Stimulated activated CD4-positive, alpha-beta T cell treated with anti-CD3 and anti-CD28 coated beads, Interleukin-4, amount 100 ng/mL, for 4 hours (primary cell): Measurements from ENCODE around the gene MED1.
"Not testable (repeated sequence)": the region's sequence is repeated elsewhere in the genome, so short reads cannot be mapped to it uniquely, and the experiment has no call there.

Source experiments
- DNase-seq, 2 experiments: peaks; one replicate each; pipeline ENCODE4 v3.0.0-alpha.2; 2020

MED1 gene, protein sequence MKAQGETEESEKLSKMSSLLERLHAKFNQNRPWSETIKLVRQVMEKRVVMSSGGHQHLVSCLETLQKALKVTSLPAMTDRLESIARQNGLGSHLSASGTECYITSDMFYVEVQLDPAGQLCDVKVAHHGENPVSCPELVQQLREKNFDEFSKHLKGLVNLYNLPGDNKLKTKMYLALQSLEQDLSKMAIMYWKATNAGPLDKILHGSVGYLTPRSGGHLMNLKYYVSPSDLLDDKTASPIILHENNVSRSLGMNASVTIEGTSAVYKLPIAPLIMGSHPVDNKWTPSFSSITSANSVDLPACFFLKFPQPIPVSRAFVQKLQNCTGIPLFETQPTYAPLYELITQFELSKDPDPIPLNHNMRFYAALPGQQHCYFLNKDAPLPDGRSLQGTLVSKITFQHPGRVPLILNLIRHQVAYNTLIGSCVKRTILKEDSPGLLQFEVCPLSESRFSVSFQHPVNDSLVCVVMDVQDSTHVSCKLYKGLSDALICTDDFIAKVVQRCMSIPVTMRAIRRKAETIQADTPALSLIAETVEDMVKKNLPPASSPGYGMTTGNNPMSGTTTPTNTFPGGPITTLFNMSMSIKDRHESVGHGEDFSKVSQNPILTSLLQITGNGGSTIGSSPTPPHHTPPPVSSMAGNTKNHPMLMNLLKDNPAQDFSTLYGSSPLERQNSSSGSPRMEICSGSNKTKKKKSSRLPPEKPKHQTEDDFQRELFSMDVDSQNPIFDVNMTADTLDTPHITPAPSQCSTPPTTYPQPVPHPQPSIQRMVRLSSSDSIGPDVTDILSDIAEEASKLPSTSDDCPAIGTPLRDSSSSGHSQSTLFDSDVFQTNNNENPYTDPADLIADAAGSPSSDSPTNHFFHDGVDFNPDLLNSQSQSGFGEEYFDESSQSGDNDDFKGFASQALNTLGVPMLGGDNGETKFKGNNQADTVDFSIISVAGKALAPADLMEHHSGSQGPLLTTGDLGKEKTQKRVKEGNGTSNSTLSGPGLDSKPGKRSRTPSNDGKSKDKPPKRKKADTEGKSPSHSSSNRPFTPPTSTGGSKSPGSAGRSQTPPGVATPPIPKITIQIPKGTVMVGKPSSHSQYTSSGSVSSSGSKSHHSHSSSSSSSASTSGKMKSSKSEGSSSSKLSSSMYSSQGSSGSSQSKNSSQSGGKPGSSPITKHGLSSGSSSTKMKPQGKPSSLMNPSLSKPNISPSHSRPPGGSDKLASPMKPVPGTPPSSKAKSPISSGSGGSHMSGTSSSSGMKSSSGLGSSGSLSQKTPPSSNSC (N-terminal part only)

GRCh38 chr17:39450847-39451581 is at the start of gene MED1:
TSS of gene MED1 (minus strand) at chr17:39451263. CDS start at chr17:39451062, 201 bp downstream.
- peak; percentile 79 to 90 for DNase-seq

DNA sequence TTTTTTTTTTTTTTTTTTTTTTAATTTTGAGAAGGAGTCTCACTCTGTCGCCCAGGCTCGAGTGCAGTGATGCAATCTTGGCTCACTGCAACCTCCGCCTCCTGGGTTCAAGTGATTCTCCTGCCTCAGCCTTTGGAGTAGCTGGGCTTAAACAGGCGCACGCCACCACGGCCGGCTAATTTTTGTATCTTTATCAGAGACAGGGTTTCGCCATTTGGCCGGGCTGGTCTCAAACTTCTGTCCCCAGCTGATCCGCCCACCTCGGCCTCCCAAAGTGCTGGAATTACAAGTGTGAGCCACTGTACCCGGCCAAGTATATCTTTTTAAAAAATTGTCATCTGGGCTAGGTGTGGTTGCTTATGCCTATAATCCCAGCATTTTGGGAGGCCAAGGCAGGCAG is 45.9 kb upstream of the MED1 start:
- not testable (repeated sequence) for DNase-seq

- no peak for DNase-seq
Measured at GRCh38 chr17:39487946-39488345, 36.9 kb upstream of the MED1 start.

GRCh38 chr17:39487490-39487889 is 36.4 kb upstream of the MED1 start:
- DNase-seq, result not testable (repeated sequence)

DNA sequence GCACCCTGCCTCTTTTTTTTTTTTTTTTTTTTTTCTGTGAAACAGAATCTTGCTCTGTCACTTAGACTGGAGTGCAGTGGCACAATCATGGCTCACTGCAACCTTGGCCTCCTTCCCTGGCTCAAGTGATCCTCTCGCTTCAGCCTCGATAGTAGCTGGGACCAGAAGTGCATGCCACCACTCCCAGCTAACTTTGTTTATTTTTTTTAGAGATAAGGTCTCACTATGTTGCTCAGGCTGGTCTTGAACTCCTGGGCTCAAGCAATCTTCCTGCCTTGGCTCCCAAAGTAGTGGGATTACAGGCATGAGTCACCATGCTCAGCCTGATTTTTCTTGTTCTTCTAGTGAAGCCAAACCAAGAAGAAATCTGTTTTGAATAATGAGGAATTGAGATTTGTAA is 35.2 kb upstream of the MED1 start:
- no peak for DNase-seq

GRCh38 chr17:39485555-39485954 is 34.5 kb upstream of the MED1 start:
- DNase-seq, result no peak

GRCh38 chr17:39484178-39484577 is 33.1 kb upstream of the MED1 start:
- no peak for DNase-seq

- no peak for DNase-seq
Measured at GRCh38 chr17:39483506-39483905, 32.4 kb upstream of the MED1 start.

DNA sequence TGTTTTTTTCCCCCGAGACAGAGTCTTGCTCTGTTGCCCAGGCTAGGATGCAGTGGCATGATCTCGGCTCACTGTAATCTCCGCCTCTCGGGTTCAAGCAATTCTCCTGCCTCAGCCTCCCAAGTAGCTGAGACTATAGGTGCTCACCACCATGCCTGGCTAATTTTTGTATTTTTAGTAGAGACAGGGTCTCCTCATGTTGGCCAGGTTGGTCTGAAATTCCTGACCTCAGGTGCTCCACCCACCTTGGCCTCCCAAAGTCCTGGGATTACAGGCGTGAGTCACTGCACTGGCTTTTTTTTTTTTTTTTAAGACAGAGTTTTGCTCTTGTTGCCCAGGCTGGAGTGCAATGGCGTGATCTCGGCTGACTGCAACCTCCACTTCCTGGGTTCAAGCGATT is 28.6 kb upstream of the MED1 start:
- not testable (repeated sequence) for DNase-seq

- DNase-seq, result no peak
Measured at GRCh38 chr17:39473310-39473709, 22.2 kb upstream of the MED1 start.

- DNase-seq, result not testable (repeated sequence)
Measured at GRCh38 chr17:39468610-39469009, 17.5 kb upstream of the MED1 start.

- not testable (repeated sequence) for DNase-seq
Measured at GRCh38 chr17:39464639-39465181, 13.6 kb upstream of the MED1 start.

DNA sequence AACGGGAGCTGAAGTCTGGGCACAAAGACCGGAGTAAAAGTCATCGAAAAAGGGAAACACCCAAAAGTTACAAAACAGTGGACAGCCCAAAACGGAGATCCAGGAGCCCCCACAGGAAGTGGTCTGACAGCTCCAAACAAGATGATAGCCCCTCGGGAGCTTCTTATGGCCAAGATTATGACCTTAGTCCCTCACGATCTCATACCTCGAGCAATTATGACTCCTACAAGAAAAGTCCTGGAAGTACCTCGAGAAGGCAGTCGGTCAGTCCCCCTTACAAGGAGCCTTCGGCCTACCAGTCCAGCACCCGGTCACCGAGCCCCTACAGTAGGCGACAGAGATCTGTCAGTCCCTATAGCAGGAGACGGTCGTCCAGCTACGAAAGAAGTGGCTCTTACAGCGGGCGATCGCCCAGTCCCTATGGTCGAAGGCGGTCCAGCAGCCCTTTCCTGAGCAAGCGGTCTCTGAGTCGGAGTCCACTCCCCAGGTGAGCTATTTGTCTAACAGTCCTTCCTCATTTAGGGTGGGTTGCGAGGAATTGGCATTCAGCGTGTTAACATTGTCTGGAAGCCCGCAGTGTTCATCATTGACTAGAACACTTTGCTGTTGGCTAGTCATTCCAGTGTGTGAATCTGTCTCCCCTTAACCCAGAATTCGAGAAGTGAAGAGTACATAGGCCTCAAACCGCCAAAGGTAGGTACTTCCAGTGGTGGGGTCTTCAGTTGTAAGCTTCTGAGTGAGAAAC is 11.7 kb upstream of the MED1 start:
- peak in 1 of 2 experiments; percentile 8 for DNase-seq

GRCh38 chr17:39461926-39462569 is 11.0 kb upstream of the MED1 start:
- DNase-seq, result peak in 1 of 2 experiments; percentile 63

DNA sequence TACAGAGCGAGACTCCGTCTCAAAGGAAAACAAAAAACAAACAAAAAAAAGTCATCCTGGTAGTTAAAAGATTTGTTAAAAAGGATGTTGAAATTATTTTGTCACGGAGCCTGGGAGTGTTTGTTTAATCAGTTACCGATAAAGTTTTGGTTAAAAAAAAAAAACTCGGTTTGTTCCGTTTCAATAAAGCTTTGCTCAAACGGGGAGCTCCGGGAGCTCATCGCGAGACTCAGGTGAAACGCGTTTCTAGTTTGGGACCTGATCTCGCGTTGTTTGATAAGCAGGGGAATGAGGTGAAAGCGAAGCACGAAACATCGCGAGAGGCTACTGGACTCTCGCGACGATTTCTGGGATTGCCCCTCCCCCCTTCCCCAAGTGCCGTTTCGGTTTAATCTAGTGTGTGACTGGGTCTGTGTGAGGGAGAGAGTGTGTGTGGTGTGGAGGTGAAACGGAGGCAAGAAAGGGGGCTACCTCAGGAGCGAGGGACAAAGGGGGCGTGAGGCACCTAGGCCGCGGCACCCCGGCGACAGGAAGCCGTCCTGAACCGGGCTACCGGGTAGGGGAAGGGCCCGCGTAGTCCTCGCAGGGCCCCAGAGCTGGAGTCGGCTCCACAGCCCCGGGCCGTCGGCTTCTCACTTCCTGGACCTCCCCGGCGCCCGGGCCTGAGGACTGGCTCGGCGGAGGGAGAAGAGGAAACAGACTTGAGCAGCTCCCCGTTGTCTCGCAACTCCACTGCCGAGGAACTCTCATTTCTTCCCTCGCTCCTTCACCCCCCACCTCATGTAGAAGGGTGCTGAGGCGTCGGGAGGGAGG is 10.3 kb upstream of the MED1 start, which contains the start of gene CDK12:
CDK12 (plus strand) TSS at position 374 of the 813 bp plus-strand sequence. CDS start 586 bp downstream, outside the sequence.
- DNase-seq, result peak; percentile 85 to 96

DNA sequence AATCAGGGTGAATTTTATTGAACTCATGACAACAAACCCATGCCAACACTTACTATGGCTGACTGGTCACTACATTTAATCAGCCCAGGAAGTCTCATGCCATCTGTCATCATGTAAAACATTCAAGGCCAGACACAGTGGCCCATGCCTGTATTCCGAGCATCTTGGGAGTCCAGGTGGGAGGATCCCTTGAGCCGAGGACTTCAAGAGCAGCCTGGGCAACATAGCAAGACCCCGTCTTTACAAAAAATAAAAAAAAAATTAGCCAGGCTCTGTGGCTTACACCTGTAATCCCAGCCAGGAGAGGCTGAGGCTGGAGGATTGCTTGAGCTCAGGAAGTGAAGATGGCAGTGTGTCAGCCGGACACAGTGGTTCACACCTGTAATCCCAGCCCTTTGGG is 4.9 kb upstream of the MED1 start:
- DNase-seq, result no peak

GRCh38 chr17:39450051-39450450 is 1.0 kb downstream of the MED1 start:
- DNase-seq, result no peak

GRCh38 chr17:39447561-39447960 is 3.5 kb downstream of the MED1 start:
- DNase-seq, result no peak

DNA sequence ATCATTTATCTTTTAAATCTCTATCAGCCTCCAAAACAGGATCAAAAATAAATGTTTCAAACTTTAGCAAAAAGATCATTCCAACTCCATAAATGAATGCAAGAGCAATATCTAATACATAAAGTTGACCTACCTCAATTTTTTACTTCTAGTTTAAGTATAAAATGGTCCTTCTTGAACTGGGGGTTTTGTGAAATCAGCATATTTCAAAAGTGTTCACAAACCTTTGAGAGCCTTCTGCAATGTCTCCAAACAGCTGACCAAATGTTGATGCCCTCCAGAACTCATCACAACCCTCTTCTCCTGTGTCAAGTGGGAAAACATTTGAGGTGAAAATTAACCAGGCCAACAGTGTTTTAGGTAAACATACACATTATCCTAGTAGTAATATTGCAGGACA is 7.7 kb downstream of the MED1 start:
- no peak for DNase-seq

DNA sequence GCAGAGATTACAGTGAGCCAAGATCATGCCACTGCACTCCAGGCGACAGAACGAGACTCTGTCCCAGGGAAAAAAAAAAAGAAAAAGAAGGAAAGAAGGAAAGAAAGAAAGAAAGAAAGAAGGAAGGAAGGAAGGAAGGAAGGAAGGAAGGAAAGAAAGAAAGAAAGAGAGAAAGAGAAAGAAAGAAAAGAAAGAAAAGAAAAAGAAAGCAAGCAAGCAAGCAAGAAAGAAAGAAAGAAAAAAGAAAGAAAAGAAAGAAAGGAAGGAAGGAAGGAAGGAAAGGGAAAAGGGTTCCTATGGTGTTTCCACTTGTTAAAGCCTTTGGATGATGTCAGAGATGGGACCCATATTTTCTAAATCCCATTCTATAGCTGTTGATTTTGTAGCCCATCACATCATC is 11.2 kb downstream of the MED1 start:
- not testable (repeated sequence) for DNase-seq
